Muscle of back (tissue), 13 donors: ENCODE results near the gene KCNH8. TPM values are rescaled to one million over a fixed set of nuclear protein-coding genes. Genes with fewer than 3 reads are reported as not detected.
"Not testable (repeated sequence)": the region's sequence is repeated elsewhere in the genome, so short reads cannot be mapped to it uniquely, and the experiment has no call there.

Experiments used
- DNase-seq, 3 donors: peaks; one replicate each; pipeline versions ENCODE4 v3.0.0 to v3.0.0-alpha.2; 2013
- long read RNA-seq, 9 donors: transcript quantifications; one replicate each; lab custom pipeline, GENCODE V29; 2026
- polyA plus RNA-seq, 10 donors: library from polyadenylated mRNA; unstranded; fragments of 120-200 nt; gene quantifications; one replicate each; pipeline ENCODE4 v1.2.1, GENCODE V29; 2013; ENCODE audit not compliant: insufficient read length in 10 of 10

Gene KCNH8
- under 1 TPM; 0.08 to 0.70 (median 0.12) TPM for polyA plus RNA-seq
- long read RNA-seq, donor 1, result 0 reads
- long read RNA-seq, donor 2, result 0 reads
- long read RNA-seq, donor 3, result 0 reads
- long read RNA-seq, donor 4, result 0 reads
- long read RNA-seq, donor 5, result 0 reads
- long read RNA-seq, donor 6, result 0 reads
- long read RNA-seq, donor 7, result 0 reads
- long read RNA-seq, donor 8, result 0 reads
- long read RNA-seq, donor 9, result 0 reads

- DNase-seq, result peak in 1 of 3 donors; percentile 5
These were observed at the start of gene KCNH8 for GRCh38 chr3:19147905-19148767. TSS of gene KCNH8 (plus strand) at chr3:19148510. CDS start at chr3:19148720, 210 bp downstream.

DNA sequence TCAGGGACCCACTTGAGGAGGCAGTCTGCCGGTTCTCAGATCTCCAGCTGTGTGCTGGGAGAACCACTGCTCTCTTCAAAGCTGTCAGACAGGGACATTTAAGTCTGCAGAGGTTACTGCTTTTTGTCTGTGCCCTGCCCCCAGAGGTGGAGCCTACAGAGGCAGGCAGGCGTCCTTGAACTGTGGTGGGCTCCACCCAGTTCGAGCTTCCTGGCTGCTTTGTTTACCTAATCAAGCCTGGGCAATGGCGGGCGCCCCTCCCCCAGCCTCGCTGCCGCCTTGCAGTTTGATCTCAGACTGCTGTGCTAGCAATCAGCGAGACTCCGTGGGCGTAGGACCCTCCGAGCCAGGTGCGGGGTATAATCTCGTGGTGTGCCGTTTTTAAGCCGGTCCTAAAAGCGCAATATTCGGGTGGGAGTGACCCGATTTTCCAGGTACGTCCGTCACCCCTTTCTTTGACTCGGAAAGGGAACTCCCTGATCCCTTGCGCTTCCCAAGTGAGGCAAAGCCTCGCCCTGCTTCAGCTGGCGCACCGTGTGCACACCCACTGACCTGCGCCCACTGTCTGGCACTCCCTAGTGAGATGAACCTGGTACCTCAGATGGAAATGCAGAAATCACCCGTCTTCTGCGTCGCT lies 45.5 kb upstream of the KCNH8 start:
- not testable (repeated sequence) for DNase-seq

DNA sequence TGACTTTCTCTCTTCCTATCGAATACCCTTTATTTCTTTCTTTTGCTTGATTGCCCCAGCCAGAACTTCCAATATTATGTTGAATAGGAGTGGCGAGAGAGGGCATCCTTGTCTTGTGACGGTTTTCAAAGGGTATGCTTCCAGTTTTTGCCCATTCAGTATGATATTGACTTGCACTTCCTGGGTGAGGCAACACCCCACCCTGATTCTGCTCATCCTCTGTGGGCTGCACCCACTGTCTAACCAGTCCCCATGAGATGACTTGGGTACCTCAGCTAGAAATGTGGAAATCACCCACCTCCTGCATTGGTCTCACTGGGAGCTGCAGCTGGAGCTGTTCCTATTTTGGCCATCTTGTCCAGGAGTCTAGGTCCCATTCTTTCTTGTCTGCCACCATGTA lies 44.8 kb upstream of the KCNH8 start:
- no peak for DNase-seq

GRCh38 chr3:19104459-19104858 lies 43.9 kb upstream of the KCNH8 start:
- DNase-seq, result no peak

DNA sequence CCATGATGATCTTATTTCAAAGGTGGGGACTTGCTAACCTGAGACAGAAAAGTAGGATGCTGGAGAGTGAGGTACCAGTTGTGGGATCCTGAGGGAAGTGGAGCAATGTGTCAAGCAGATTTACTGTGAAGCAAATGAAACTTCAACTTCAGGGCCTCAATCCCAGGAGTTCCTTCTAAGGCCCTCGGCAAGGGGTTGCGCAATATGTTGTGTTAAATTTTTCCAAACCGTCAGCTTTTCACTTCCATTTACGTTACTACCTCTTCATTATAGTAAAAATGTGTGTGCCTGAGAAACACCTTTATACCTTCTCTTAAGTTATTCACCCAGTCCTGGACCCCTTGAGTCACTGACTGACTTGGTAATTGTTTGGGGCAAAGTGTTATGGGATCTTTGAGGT lies 42.5 kb upstream of the KCNH8 start:
- no peak for DNase-seq

- no peak for DNase-seq
These were observed 42.0 kb upstream of the KCNH8 start for GRCh38 chr3:19106307-19106706.

GRCh38 chr3:19107719-19108118 lies 40.6 kb upstream of the KCNH8 start:
- DNase-seq, result no peak

GRCh38 chr3:19110335-19110895 lies 37.9 kb upstream of the KCNH8 start:
- DNase-seq, result no peak

DNA sequence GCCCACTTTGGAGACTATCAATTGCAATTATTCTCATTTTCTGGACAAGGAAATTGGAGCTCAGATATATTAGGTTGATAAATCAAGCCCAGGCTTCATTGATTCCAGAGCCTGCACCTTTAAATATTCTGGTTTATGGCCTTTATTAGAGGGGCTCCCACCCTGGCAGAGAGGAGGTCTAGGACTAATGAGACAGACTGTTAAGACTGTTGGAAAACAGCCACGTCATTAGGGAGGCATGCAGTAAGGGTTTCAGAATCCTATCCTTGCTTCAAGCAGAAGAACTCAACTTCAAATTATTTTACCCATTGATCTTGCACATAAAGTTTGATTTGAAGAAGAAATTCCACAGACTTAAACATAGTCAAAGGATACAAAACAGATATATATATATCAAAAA lies 33.8 kb upstream of the KCNH8 start:
- DNase-seq, result no peak

GRCh38 chr3:19116239-19116638 lies 32.1 kb upstream of the KCNH8 start:
- DNase-seq, result no peak

DNA sequence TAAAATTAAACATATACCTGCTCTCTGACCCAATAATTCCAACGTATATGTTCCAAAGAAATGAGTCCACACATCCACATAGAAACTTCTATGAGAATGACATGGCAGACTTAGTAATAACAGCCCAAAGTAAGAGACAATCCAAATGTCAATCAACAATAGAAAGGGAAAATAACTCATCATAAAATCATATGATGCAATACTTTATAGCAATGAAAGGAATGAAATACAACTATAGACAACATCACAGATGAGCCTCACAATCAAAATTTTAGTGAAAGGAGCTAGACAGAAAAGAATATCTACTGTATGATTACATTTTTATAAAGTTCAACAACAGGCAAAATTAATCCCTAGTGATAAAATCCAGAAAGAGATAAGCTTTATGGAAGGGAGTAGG lies 23.6 kb upstream of the KCNH8 start:
- no peak for DNase-seq

DNA sequence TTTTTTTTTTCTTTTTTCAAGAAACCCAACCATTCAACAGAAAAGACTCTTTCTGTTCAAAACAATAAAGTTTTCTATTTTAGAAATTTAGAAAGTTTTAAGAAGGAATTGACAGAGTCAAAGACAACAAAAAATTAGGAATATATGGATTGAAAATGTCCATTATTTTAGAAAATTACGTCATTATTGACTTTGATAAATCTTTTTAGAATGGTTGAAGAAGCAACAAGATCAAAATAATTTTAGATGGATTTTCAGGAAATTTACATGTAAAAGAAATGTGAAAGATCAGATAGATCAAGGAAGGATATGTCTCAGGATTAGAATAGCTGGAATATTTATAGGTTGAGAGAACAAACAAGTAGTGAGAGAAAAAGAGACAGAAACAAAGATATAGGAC lies 8.4 kb upstream of the KCNH8 start:
- DNase-seq, result no peak

GRCh38 chr3:19146685-19147650 lies 1.3 kb upstream of the KCNH8 start:
- peak; percentile 49 to 86 (median 56) for DNase-seq

- DNase-seq, result peak in 1 of 3 donors; percentile 4
These were observed 420 bp downstream of the KCNH8 start for GRCh38 chr3:19148768-19149091.

DNA sequence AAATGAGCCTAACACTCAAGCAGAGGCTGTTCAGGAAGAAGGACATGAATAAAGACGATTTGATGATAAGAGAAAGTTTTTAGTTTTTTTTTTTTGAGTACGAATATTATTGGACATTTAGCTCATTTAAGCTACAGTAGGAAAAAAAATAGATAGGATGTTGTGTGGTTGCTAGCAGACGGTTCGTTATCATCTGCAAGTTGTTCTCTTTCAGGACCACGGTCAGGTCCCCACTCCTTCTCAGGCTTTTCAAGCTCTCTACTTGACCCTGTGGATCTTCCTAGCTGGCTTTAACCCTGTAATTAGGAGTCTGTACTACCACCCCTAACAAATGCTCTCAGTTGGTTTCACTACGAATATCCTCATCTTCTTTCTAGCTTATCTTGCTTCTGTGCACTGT lies 1.1 kb downstream of the KCNH8 start:
- peak; percentile 18 to 67 (median 26) for DNase-seq

DNA sequence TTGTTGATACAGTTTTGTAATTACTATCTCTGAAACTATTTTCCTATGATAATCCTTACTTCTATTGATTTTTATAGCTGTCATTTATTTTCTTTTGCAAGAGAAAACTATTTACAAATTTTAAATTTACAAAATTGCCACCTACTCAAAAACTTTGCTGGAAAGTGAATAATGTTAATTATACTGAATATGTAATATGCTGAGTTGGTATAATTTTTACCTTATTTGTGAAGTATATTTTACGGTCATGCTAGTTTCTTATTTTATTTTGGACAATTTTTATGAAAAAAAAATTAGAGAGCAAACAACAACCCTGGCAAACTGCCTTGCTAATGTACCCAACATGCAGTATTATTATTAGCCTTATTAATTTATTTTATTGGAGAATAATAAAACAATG lies 2.9 kb downstream of the KCNH8 start:
- no peak for DNase-seq

GRCh38 chr3:19154693-19155250 lies 6.5 kb downstream of the KCNH8 start:
- DNase-seq, result no peak

DNA sequence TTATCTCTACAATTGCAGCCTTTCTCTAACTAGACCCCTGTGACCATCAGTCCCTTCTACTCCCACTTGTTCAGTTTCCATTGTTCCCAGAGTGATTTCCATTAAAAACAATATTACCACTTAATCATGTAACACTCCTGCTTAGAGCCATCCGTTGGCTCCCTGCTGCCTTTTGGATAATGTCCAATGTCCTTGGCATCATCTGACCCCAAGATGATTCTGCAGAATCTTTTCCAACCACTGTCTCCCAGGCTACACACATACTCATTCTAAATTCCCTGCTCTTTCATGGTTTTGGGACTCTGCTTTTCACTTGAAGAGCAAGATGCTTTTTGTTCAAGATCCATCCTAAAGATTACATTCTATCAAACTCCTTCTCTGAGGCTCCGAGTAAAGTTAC lies 7.1 kb downstream of the KCNH8 start:
- DNase-seq, result no peak

DNA sequence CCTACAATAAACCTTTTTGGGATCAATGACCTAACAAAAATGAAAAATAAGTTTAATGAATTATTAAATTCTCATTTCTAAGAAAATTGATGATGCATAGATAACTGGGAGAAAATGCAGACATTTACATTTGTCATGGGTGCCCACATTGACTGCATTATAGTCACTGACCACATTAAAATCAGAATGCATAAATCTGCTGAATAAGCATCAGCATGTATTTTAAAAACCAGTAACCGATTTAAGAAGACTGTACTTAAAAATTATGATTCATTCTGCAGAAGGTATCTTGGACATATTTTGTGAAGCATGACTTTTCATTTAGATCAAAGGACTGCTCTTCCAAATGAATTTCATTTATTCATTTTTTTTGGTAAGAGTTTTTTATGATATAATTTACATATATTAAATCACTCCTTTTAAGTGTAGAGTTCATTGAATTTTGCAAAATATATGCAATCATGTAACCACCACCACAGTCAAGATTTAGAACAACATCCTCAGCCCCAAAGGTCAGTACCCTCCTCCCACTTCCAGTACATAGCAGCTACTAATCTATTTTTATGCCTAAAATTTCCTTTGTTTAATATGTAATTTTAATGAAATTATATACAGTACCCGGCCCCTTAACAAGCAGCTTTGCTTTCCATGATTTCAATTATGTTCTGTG lies 11.8 kb downstream of the KCNH8 start:
- no peak for DNase-seq

- DNase-seq, result no peak
These were observed 17.3 kb downstream of the KCNH8 start for GRCh38 chr3:19165654-19166053.

DNA sequence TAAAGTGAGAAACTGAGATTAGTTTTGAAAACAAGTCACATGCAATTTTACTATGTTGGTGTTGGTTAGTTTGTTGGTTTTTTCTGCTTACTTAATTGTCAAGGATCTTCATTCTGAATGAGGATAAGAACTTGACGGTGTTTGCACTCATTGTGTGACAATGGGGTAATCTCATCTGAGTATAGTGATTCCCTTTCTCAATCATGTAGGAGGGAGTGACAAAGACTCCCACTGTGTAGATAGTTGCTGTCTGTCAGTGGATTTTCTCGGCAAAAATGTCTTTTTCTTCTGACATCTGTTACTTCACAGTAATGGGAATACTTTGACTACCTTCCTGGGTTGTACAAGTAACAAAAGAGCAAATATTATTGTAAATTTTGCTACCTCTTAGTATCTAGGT lies 23.5 kb downstream of the KCNH8 start:
- DNase-seq, result no peak
